Endothelial cell of umbilical vein (primary cell): ENCODE measurements around the gene CCDC9B. TPM values are rescaled to one million over a fixed set of nuclear protein-coding genes. Genes with fewer than 3 reads are reported as not detected.

Source experiments
- BruUV-seq: library from RNA; stranded (reverse); fragments of 400-500 nt; replicated peaks from 2 replicates; lab custom pipeline; 2021; lab: Mats Ljungman, UMichigan
- CTCF ChIA-PET: fragments of 300-600, 350-600 bp; sonication (Branson Sonifier 250); formaldehyde crosslinking; loops from one replicate; lab custom pipeline; 2021; ENCODE audit warnings: antibody characterized with exemption, inconsistent platforms; lab: Charles Lee
- POLR2A ChIA-PET: fragments of 300-600, 350-600 bp; sonication (Branson Sonifier 250); formaldehyde crosslinking; loops from one replicate; lab custom pipeline; 2021; ENCODE audit warnings: antibody characterized with exemption, inconsistent platforms; lab: Charles Lee
- DNase-seq: peaks from one replicate; pipeline ENCODE4 v3.0.0-alpha.2; 2011; ENCODE audit warnings: low read depth, low spot score
- FAIRE-seq: peaks from 2 replicates; lab custom pipeline; 2011; peaks lifted over from hg19 to GRCh38; lab: Jason Lieb, UNC
- H2AFZ ChIP-seq: 2 replicates; pipeline ENCODE4 v1.6.0; 2012; ENCODE audit warnings: low read depth, low read length, control low read depth, inconsistent platforms
- H3K27ac ChIP-seq: 2 replicates; pipeline ENCODE4 v1.5.1; 2011; ENCODE audit warnings: low read depth, mild to moderate bottlenecking, control low read depth, low read length, moderate library complexity; ENCODE audit not compliant: insufficient read depth
- H3K27me3 ChIP-seq, 2 experiments: 2 replicates each; pipeline versions ENCODE4 v1.6.0 to v1.6.1; 2011; ENCODE audit warnings: low read length in 2 of 2, mixed read lengths in 1 of 2; ENCODE audit not compliant: control insufficient read depth in 2 of 2, insufficient read depth in 2 of 2
- H3K36me3 ChIP-seq, 2 experiments: 2 replicates in 1 of 2; 3 replicates in 1 of 2; pipeline ENCODE4 v1.5.1; 2011; ENCODE audit warnings: low read length in 2 of 2, mild to moderate bottlenecking in 1 of 2, moderate library complexity in 1 of 2; ENCODE audit not compliant: control insufficient read depth in 2 of 2, insufficient read depth in 2 of 2; ENCODE audit errors: extremely low read depth in 1 of 2
- H3K4me1 ChIP-seq: 3 replicates; pipeline ENCODE4 v1.5.1; 2011; ENCODE audit warnings: mild to moderate bottlenecking, low read length; ENCODE audit not compliant: control insufficient read depth, insufficient read depth; ENCODE audit errors: extremely low read depth
- H3K4me2 ChIP-seq: 2 replicates; pipeline ENCODE4 v1.6.1; 2011; ENCODE audit warnings: low read length, control low read depth, mixed read lengths; ENCODE audit not compliant: insufficient read depth
- H3K4me3 ChIP-seq, 3 experiments: fragments of 200-600 bp in 1 of 3; sonication (generic), shearing (Covaris generic) in 1 of 3; replicated peaks in 1 of 3; 2 replicates each; pipeline ENCODE4 v1.5.1; 2011 to 2016; ENCODE audit warnings: control low read depth in 3 of 3, low read length in 3 of 3, mild to moderate bottlenecking in 2 of 3, inconsistent platforms in 1 of 3, low read depth in 1 of 3, moderate library complexity in 1 of 3; ENCODE audit not compliant: insufficient read depth in 1 of 3
- H3K79me2 ChIP-seq: 2 replicates; pipeline ENCODE4 v1.6.0; 2012; ENCODE audit warnings: low read length, inconsistent platforms; ENCODE audit not compliant: control insufficient read depth, insufficient read depth
- H3K9ac ChIP-seq: replicated peaks from 2 replicates; pipeline ENCODE3; 2011; ENCODE audit warnings: low read length, control low read depth; ENCODE audit not compliant: insufficient read depth; ENCODE audit errors: extremely low read depth
- H3K9me1 ChIP-seq: replicated peaks from 3 replicates; pipeline ENCODE4 v1.6.0; 2011; ENCODE audit warnings: mild to moderate bottlenecking, low read length; ENCODE audit not compliant: control insufficient read depth, insufficient read depth; ENCODE audit errors: extremely low read depth
- H3K9me3 ChIP-seq: replicated peaks from 2 replicates; pipeline ENCODE4 v1.5.1; 2012; ENCODE audit warnings: low read length, inconsistent platforms; ENCODE audit not compliant: control insufficient read depth, insufficient read depth
- H4K20me1 ChIP-seq: replicated peaks from 2 replicates; pipeline ENCODE3; 2011; ENCODE audit warnings: mild to moderate bottlenecking, low read length; ENCODE audit not compliant: control insufficient read depth, insufficient read depth; ENCODE audit errors: extremely low read depth
- CTCF ChIP-seq, 2 donors: IDR thresholded peaks; 1 replicate in 1 of 2; 2 replicates in 1 of 2; pipeline ENCODE4 v1.5.1; 2011; ENCODE audit warnings: low read length in 2 of 2, mild to moderate bottlenecking in 2 of 2, moderate library complexity in 2 of 2, control low read depth in 1 of 2, inconsistent platforms in 1 of 2, low read depth in 1 of 2; ENCODE audit not compliant: insufficient read depth in 1 of 2; ENCODE audit errors: extremely low read depth in 1 of 2
- EZH2 ChIP-seq: IDR thresholded peaks from 2 replicates; pipeline ENCODE4 v1.6.1; 2012; ENCODE audit warnings: borderline replicate concordance, low read depth, mild to moderate bottlenecking, moderate library complexity, low read length, inconsistent platforms; ENCODE audit not compliant: severe bottlenecking
- FOS ChIP-seq: IDR thresholded peaks from 2 replicates; pipeline ENCODE4 v1.6.1; 2011; ENCODE audit warnings: mild to moderate bottlenecking, low read length, moderate library complexity, borderline replicate concordance; ENCODE audit not compliant: insufficient read depth
- GATA2 ChIP-seq: IDR thresholded peaks from 2 replicates; pipeline ENCODE4 v1.7.0; 2011; ENCODE audit warnings: low read depth, mild to moderate bottlenecking, moderate library complexity, mixed read lengths, low read length; ENCODE audit not compliant: insufficient read length, insufficient read depth
- JUN ChIP-seq: IDR thresholded peaks from 2 replicates; pipeline ENCODE4 v1.6.1; 2011; ENCODE audit warnings: borderline replicate concordance, low read depth; ENCODE audit not compliant: insufficient read length, insufficient read depth
- MYC ChIP-seq: IDR thresholded peaks from one replicate; pipeline ENCODE4 v1.6.1; 2011; ENCODE audit warnings: mild to moderate bottlenecking, low read depth, low read length
- POLR2A ChIP-seq: IDR thresholded peaks from 2 replicates; pipeline ENCODE4 v1.6.1; 2012; ENCODE audit warnings: low read depth, mild to moderate bottlenecking, control low read depth, low read length
- POLR2AphosphoS5 ChIP-seq: IDR thresholded peaks from 2 replicates; pipeline ENCODE4 v1.6.1; 2012; ENCODE audit warnings: low read depth, mild to moderate bottlenecking, control low read depth, low read length, moderate library complexity; ENCODE audit not compliant: insufficient read depth
- dilution Hi-C: fragments of 300-500 bp; cut with MboI; formaldehyde crosslinking; loops from one replicate; pipeline ENCODE4 v1.15.0; 2019; ENCODE audit warnings: low sequenced_read_pairs; ENCODE audit not compliant: extremely low pct_ligation_motif_present
- intact Hi-C: fragments of 100-400 bp; cut with micrococcal nuclease; formaldehyde crosslinking; loops from one replicate; pipeline ENCODE4 v1.10.0; 2022
- polyA plus RNA-seq, 4 experiments: library from polyadenylated mRNA; depleted of rRNA in 3 of 4; stranded (reverse) in 3 of 4; unstranded in 1 of 4; fragments of >200 nt; gene quantifications; 2 replicates each; pipeline versions ENCODE4 v1.2.1 to v1.2.3, GENCODE V29; 2011 to 2012; ENCODE audit warnings: missing spikeins in 1 of 4
- total RNA-seq: library from RNA; stranded (reverse); gene quantifications from 2 replicates; pipeline ENCODE4 v1.2.3, GENCODE V29; 2021
- TF ChIP-seq, protein P1 (sequence below): IDR thresholded peaks from 2 replicates; pipeline ENCODE4 v1.6.1; 2011; ENCODE audit not compliant: insufficient read depth, insufficient read length

The CCDC9B gene
- total and polyA plus RNA-seq, 2 donors (not counting 3 experiments of a cell fraction or from before 2014, with no cell fraction given) = 7.6 to 46.0 TPM

- Histone ChIP-seq H3K9me1 (no peaks in the 10 kb centered on the region), H3K9ac (no peak overlapping the region), H3K9me3 (no peaks in the 10 kb centered on the region), H3K4me2 (no peak overlapping the region), H4K20me1 (no peaks in the 10 kb centered on the region), H3K4me3 (no peak overlapping the region), H2AFZ (no peak overlapping the region), H3K27ac (no peak overlapping the region), H3K79me2 (no peaks in the 10 kb centered on the region), H3K36me3 (no peaks in the 10 kb centered on the region), H3K4me1 (peaks cover 24% of the 10 kb centered on the region), H3K27me3 (no peaks in the 10 kb centered on the region)
- ChIA-PET CTCF (interaction anchor here (0.7 to 15.0 kb wide), 14 partner anchors 8 to 111 kb away, joined by 3 to 403 read pairs (median 6); partner anchors contain the start of genes ANKRD63 and CCDC9B), POLR2A (no interaction called here)
- intact Hi-C loops = loop anchor here (1.0 kb wide), 1 partner anchor 32 kb away; no protein-coding TSS in a partner anchor
- no peak for TF ChIP-seq MYC
- TF ChIP-seq POLR2AphosphoS5 = no peak
- TF ChIP-seq JUN = no peak
- no peak for TF ChIP-seq POLR2A
- TF ChIP-seq CTCF (IDR thresholded peaks at IDR 0.05; ENCODE audit: extremely low read depth in 1 of 2, insufficient read depth in 1 of 2, low read depth in 1 of 2, low read length in 2 of 2) = no peak
- no peak for TF ChIP-seq GATA2
- TF ChIP-seq EZH2 = no peak
- TF ChIP-seq FOS = no peak
- TF ChIP-seq, protein P1, sequence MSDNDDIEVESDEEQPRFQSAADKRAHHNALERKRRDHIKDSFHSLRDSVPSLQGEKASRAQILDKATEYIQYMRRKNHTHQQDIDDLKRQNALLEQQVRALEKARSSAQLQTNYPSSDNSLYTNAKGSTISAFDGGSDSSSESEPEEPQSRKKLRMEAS = no peak
- DNase-seq = no peak
- no TSS peak for BruUV-seq
- no peak for FAIRE-seq
- dilution Hi-C loops = no loop called here
Measured at GRCh38 chr15:40310993-40311392, 29.7 kb downstream of the CCDC9B start.
